GM21526 (cell line): ENCODE measurements around the gene LOXL3.

ENCODE experiments used
- ATAC-seq: cut with Tn5 transposase; IDR thresholded peaks from one replicate; pipeline ENCODE4 v1.9.1; 2021; ENCODE audit warnings: moderate library complexity; ENCODE audit not compliant: unreplicated experiment, low FRiP score

The LOXL3 gene

GRCh38 chr2:74552914-74553811 is 579 bp downstream of the LOXL3 start:
- ATAC-seq = no peak

DNA sequence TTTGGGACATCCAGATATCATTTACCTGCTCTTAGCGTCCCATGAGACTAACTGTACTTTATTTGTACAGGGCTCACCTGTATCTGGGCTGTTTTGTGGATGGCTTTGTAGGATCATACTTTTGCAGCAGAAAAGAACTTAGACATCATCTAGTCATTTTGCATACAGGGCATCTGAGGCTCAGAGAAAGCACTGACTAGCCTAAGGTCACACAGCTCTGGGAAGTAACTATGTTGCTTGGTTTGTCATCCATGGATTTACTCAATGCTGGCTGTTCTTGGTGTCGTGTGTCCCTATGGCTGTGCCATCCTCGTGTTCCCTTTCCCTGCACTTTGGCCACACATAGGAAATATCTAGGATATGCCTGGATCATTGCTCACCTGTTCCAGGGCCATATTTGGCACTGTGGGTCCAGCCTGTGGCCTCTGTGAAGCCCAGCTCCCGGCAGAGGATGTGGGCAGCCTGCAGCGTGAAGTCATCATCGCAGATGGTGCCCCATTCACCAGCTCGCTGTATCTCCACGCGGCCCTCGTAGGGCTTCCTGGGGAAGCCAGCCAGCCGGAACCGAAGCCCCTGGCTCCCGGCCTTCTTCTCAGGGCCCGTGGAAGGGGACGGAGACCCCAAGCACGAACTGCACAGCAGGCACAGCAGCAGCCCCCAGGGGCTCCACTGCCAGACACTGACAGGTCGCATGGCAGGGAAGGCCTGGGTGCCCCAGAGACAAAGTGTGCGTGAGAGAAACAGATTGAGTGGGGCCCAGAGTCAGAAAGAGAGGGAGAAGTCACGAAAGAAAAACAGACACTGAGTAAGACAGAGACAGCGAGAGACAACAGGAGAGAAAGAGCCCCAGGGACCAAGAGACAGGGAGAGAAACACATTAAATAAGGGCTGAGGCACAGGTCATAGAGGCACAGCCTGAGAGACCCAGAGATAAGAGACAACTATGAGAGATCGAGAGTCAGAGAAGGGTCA is 1.5 kb downstream of the LOXL3 start:
- no peak for ATAC-seq

GRCh38 chr2:74551530-74551929 is 2.2 kb downstream of the LOXL3 start:
- no peak for ATAC-seq

GRCh38 chr2:74550231-74550630 is 3.5 kb downstream of the LOXL3 start:
- ATAC-seq = no peak

- ATAC-seq = no peak
These were observed 4.6 kb downstream of the LOXL3 start for GRCh38 chr2:74548900-74549826.

DNA sequence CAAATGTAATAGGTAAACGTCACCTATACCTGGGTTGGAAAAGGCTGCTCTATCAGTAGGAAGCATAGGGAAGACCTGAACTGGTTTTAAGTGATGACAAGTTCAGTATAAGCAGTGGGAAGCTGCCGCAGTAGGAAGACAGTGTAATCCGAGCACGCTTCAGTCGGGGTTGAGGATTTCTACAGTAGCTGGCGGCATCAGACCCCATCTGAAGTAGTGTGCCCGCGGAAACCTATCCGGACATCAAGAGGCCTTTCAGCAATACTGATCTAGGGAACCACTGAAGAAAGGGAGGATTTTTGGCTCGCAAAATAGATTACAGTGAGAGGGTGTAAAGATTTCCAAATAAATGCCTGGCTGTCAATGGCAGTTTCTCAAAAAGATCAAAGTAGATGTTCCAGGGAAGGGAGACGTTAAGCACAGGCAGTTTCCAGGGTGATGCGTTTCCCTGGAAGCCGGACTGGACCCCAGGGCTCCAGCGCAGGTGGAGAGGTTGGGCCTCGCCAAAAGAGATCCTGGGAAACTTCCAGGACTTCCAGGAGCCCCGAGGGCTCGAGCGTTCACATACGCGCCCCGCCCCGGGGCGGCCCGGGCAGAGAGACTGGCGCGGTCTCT is 5.3 kb downstream of the LOXL3 start:
- no peak for ATAC-seq

- ATAC-seq = no peak
These were observed 7.7 kb downstream of the LOXL3 start for GRCh38 chr2:74546004-74546403.

- no peak for ATAC-seq
These were observed 9.1 kb downstream of the LOXL3 start for GRCh38 chr2:74544634-74545033.

DNA sequence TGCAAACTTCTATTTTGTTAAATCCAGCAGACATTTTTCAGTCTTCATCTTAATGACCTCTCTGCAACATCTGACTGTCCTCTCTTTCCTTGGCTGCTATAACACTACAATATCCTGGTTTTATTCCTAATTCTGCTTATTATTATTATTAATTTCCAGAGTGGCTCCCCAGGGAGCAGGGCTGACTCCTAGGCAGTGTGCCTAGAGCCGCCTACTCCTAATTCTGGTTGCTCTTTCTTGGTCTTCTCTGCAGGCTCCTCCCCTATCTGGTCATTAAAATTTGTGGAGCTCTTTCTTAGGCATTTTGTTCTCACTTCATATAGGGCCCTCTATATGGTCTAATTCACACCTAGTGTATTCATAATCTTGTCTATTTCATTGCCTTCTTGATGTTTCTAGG is 10.8 kb downstream of the LOXL3 start:
- ATAC-seq = no peak

- ATAC-seq = no peak
These were observed 13.5 kb downstream of the LOXL3 start for GRCh38 chr2:74540291-74540690.

DNA sequence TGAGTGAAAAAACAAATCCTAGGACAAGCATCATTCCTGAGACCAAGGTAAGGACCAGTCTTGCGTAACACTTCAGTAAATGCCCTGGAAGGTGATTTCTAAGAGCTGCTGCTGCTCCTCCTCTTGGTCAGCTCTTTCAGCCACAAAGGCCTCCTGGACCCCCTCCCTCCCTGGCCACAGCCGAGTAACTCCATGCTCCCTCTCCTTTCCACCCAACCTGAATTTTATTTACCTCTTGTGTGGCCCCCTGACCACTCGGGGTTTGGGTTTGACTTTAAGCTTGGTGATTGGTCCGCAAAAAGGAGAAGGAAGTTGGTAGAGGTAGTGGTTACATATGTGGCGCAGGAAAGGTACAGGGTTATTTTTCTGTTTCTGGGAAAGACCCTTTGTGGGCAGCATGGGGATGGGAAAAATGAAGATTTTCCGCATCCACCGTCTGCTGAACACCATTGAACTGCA is 14.8 kb downstream of the LOXL3 start:
- ATAC-seq = no peak

GRCh38 chr2:74537140-74537539 is 16.6 kb downstream of the LOXL3 start:
- no peak for ATAC-seq

DNA sequence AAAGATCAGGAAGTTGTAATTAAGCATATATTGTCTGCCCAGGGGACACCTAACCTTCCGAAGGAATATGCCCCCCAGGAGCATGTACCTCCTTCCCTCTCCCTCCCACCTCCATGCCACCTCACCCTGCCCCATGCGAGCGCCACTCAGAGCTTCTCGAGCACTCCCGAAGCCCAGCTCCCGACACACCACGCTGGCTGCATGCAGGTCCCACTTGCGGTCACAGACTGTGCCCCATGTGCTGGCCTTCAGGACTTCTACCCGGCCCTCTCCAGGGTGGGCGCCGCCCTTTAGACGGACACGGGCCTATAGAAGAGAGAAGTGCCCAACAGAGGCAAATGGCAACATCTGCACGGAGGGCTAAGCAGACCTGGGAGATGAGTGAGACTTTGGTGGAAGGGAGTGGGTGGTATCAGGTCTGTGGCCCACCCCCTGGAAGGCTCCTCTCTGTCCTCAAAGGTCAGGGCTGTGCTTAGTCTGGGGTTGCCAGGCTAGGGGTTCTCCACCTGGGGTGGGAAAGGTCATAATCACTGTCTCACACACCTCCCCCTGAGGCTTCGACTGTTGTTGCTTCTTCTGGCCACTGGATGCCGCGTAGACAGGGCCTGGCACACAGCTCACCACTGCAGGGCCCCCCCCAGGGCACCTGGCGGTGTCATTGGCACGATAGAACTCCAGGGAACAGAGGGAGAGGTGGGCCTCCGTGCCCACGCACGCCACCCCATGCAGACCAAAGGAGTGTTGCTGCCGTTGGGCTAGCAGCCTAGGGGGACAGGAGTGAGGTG is 17.4 kb downstream of the LOXL3 start:
- ATAC-seq = no peak

- ATAC-seq = no peak
These were observed 18.2 kb downstream of the LOXL3 start for GRCh38 chr2:74535440-74535965.

- no peak for ATAC-seq
These were observed 19.3 kb downstream of the LOXL3 start for GRCh38 chr2:74534411-74534810.

DNA sequence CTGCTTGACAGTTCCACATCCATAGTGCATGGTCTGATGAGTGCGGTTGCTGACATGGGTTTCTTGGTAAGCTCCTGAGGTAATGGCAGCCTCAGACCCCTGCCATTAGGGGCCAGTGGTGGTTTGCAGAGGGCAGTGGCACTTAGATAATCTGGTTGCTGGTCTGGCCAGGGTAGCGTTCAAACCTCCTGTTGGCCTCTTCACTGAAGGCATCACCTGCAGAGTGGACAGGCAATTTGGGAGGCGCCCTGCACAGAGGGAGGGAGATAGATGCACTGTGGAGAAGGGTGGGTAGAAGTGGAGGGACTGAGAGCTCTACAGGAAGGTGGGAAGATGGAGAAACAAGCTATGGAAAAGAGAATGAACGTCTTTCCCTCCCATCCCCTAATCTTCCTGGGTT is 20.3 kb downstream of the LOXL3 start:
- no peak for ATAC-seq

- ATAC-seq = no peak
These were observed 21.5 kb downstream of the LOXL3 start for GRCh38 chr2:74532222-74532621.

- ATAC-seq = no peak
These were observed 22.1 kb downstream of the LOXL3 start for GRCh38 chr2:74531666-74532065.
